Astrocyte of the spinal cord (primary cell): ENCODE data around the gene KIAA2012.

Experiments used
- DNase-seq: peaks from one replicate; pipeline ENCODE4 v3.0.0; 2011; ENCODE audit warnings: low read depth, low spot score
- H3K4me3 ChIP-seq: 2 replicates; pipeline ENCODE4 v1.5.1; 2011; ENCODE audit warnings: low read depth, mild to moderate bottlenecking, low read length, moderate library complexity
- in situ Hi-C: cut with HindIII; loops from 2 replicates; pipeline ENCODE4 v1.10.0; 2017; ENCODE audit warnings: low sequenced_read_pairs
- TF ChIP-seq, protein P1 (sequence below): IDR thresholded peaks from 2 replicates; pipeline ENCODE4 v1.5.1; 2012; ENCODE audit warnings: low read depth, mild to moderate bottlenecking, low read length, inconsistent platforms

Gene KIAA2012

DNA sequence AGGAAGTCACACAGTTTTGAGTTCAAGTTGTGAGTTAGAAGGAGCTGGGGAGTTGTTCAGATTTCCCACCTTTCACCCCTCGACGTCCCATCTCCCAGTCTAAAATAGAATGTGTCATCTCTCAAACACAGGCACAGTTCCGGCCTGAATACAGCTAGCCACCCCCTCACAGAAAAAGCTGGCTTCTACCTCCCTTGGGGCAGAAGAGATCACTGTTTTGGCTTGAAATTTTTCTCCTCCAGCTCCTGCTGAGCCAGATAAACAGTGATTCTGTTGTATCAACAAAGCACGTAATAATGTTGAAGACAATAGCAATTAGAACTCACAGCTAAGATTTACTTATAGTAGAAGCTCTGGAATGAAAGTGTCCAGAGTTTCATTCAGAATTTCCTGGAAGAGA is 74.7 kb downstream of the KIAA2012 start:
- TF ChIP-seq, protein P1, sequence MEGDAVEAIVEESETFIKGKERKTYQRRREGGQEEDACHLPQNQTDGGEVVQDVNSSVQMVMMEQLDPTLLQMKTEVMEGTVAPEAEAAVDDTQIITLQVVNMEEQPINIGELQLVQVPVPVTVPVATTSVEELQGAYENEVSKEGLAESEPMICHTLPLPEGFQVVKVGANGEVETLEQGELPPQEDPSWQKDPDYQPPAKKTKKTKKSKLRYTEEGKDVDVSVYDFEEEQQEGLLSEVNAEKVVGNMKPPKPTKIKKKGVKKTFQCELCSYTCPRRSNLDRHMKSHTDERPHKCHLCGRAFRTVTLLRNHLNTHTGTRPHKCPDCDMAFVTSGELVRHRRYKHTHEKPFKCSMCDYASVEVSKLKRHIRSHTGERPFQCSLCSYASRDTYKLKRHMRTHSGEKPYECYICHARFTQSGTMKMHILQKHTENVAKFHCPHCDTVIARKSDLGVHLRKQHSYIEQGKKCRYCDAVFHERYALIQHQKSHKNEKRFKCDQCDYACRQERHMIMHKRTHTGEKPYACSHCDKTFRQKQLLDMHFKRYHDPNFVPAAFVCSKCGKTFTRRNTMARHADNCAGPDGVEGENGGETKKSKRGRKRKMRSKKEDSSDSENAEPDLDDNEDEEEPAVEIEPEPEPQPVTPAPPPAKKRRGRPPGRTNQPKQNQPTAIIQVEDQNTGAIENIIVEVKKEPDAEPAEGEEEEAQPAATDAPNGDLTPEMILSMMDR, result no peak
- peak; percentile 50 for DNase-seq
- in situ Hi-C loops, result no loop called here
- no peak overlapping the region for H3K4me3 ChIP-seq

DNA sequence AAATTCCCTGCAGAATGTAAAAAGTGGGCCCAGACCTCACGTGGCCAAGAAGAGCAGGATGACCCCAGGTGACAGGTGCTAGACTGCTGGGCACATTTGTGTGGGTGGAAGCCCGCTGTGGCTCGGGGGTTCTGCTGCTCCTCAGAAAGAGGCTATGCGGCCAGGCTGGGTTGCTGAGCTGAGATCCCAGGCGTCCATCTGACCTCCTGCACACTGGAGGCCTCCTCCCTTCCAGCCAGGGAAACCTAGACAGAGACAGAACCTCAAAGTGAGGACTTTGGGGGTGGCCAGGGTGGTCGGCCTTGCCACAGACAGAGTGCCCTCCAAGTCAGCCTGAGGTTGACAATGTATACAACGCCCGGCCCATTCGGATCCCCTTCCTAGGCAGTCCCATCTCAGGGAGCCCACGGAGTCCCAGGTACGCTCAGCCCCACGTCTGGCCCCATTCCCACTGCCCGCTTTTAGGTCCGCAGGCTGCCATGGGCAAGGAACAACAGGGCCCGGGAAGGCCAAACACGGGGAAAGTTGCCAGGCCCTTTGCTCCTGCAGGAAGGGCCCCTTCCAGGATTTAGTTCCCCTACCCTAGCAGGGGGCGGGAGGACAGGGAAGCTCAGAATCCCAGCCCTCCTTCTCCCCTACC is 75.6 kb downstream of the KIAA2012 start:
- H3K4me3 ChIP-seq, result no peak overlapping the region
- in situ Hi-C loops, result no loop called here

DNA sequence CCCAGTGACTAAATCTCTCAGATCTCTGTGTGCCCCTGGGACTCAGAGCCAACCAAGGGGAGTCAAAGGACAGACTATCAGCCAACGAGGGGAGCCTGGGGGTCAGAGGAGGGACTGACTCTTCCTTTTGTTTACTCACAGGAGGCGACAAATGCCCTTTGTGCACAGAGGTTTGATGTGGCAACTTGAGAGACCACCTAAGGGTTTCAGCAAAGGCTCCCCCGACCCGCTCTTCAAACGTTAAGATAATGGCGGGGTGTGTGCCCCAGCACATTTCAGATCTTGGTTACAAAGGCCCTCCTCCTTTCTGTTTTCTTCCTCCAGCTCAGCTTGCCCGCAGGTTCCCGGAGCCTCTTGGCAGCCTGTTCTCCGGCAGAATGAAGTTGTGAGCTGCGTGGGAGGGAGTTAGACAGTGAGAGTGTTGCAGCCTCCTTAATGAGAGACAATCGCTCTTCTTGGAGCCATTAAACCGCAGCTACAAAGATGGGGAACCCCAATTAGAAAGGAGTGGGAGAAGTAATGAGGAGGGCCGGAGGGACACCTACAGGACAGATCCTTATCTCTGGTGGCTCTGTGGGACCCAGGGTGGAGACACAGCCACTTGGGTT is 76.2 kb downstream of the KIAA2012 start:
- TF ChIP-seq, protein P1, result no peak
- DNase-seq, result peak; percentile 66
- in situ Hi-C loops, result no loop called here
- H3K4me3 ChIP-seq, result no peak overlapping the region

More for the DNA sequence above, 75.6 kb downstream of the KIAA2012 start:
- DNase-seq, result no peak
- TF ChIP-seq, protein P1, result no peak

DNA sequence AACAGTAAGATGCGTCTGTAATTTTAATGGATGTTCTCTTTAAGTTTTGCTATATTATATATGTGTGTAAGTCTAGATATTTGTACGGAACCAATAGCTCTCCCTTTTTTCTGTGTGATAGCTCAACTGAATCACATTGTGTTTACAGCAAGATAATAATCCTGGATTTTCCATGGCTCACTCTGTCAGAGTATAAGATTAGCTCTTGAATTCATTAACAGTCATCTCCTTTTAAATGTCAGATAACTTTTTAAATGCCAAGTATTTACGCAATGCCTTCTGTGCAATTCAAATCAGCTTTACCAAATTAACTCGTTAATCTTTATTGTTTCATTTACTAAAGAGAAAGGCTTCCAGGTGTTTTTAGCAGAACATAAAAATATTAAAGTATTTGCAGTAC is 76.9 kb downstream of the KIAA2012 start:
- in situ Hi-C loops, result no loop called here
- no peak for DNase-seq
- TF ChIP-seq, protein P1, result no peak
- H3K4me3 ChIP-seq, result no peak overlapping the region

DNA sequence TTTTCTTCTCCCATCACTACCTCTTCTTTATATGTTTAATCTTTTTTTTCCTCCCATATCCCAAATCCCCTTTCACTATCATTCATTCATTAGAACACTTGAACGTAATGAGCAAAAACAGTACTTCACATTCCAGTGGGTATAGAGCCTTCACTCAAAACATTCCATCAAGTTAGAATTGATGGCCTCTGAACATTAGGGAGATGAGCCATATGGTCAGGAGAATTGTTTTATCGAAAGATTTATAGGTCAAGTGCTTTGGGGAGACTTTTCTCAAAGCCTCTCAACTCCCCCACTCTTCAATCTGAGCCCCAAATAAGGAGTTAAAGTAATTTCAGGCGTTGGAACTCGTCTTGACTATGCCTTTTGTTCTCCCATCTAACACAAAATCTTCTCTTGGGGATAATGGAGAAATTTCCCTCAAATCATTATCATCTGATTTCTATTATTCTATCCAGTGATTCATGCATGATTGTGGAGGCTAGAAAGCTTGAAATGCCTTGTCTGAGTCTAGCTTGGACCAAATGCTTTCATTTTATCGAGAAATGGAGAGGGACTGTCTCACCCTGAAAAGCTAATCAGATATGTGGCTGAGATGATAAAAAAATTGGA is 79.2 kb downstream of the KIAA2012 start:
- H3K4me3 ChIP-seq, result no peak overlapping the region
- TF ChIP-seq, protein P1, result no peak
- DNase-seq, result no peak

DNA sequence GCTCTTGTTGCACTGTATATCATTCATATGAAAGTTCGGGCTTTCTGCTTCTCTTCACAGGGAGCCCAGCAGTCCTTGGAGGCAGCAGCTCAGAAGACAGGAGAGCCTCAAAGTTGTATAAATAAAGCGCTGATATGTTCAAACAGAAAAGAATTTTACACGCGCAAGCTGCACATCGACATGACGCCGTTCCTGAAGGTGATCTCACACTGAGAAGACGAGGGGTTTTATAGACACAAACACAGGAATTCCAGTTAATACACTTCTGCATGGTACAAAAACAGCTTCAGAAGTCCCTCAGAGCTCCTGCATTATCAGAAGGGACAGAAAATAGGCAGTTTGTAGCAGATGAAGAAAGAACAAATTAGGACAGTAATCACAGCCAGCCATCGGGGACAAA is 81.6 kb downstream of the KIAA2012 start:
- TF ChIP-seq, protein P1, result no peak
- in situ Hi-C loops, result no loop called here
- no peak overlapping the region for H3K4me3 ChIP-seq
- peak; percentile 54 for DNase-seq

More for the DNA sequence above, 79.2 kb downstream of the KIAA2012 start:
- in situ Hi-C loops, result no loop called here
